Vagina (tissue), 2 donors: ENCODE measurements around the gene PNLIPRP2. TPM values are rescaled to one million over a fixed set of nuclear protein-coding genes. Genes with fewer than 3 reads are reported as not detected.

Experiments used
- DNase-seq, 2 donors: peaks; one replicate each; pipeline ENCODE4 v3.0.0-alpha.2; 2017; ENCODE audit errors: extremely low spot score in 2 of 2
- H3K27ac ChIP-seq: fragments of 200-600 bp; sonication (generic); one replicate; pipeline ENCODE4 v1.5.1; 2019
- H3K27me3 ChIP-seq: fragments of 200-600 bp; sonication (generic); one replicate; pipeline ENCODE4 v1.5.1; 2019
- H3K36me3 ChIP-seq, 2 donors: fragments of 200-600 bp; sonication (generic); one replicate each; pipeline ENCODE4 v1.5.1; 2017 to 2019
- H3K4me1 ChIP-seq: fragments of 200-600 bp; sonication (generic); one replicate; pipeline ENCODE4 v1.5.1; 2019
- H3K4me3 ChIP-seq, 2 donors: fragments of 200-600 bp; sonication (generic); 1 replicate in 1 of 2; 2 replicates in 1 of 2; pipeline ENCODE4 v1.5.1; 2016 to 2019
- H3K9me3 ChIP-seq: fragments of 200-600 bp; sonication (generic); one replicate; pipeline ENCODE4 v1.5.1; 2019
- POLR2A ChIP-seq, 2 donors: fragments of 450-650 bp; IDR thresholded peaks; one replicate each; pipeline ENCODE4 v1.6.1; 2017; ENCODE audit warnings: antibody characterized with exemption in 2 of 2, mild to moderate bottlenecking in 2 of 2, moderate library complexity in 2 of 2
- POLR2AphosphoS5 ChIP-seq, 2 donors: sonication (generic); formaldehyde crosslinking; IDR thresholded peaks; one replicate each; pipeline ENCODE4 v1.9.0; 2017; ENCODE audit warnings: antibody characterized with exemption in 2 of 2, mild to moderate bottlenecking in 2 of 2, low read depth in 1 of 2; ENCODE audit not compliant: insufficient read depth in 1 of 2
- intact Hi-C: fragments of 100-400 bp; cut with DNase I; formaldehyde crosslinking; loops from one replicate; pipeline ENCODE4 v1.15.1; 2023
- total RNA-seq: library from RNA; depleted of rRNA; stranded (reverse); fragments of >200 nt; gene quantifications from one replicate; pipeline ENCODE4 v1.2.3, GENCODE V29; 2016
- TF ChIP-seq, protein P1 (sequence below), 3 experiments: fragments of 450-650 bp in 2 of 3; fragments of 200-600 bp in 1 of 3; sonication (generic) in 1 of 3; IDR thresholded peaks; one replicate each; pipeline ENCODE4 v1.5.1; 2017 to 2019; ENCODE audit warnings: antibody characterized with exemption in 3 of 3, mild to moderate bottlenecking in 2 of 3, moderate library complexity in 2 of 3

PNLIPRP2 gene
- total RNA-seq, 1 donor from 2014 or later: not detected

DNA sequence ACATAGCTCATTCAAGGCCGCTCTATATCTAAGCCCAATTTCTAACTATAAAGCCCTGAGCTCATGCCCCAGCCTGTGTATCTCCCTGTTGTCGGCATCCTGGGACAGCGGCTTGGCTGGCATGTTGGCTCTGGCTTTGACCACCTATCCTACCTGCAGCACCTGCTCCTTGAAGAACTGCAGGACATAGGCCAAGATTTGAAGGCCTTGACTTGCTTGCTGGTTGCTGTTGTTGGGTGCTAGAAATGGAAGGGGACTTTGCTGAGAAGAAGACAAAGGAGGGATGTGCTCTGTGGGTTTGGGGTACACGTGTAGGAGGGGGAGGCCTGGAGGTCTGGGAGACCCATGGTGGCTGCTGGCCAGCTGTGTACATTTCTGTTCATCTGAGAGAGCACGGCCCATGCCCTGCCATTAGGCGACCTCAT is 11.1 kb downstream of the PNLIPRP2 start:
- Histone ChIP-seq H3K9me3 (no peaks in the 10 kb centered on the region), H3K36me3 (no peaks in the 10 kb centered on the region), H3K27me3 (no peaks in the 10 kb centered on the region), H3K4me3 (no peak overlapping the region), H3K27ac (no peak overlapping the region), H3K4me1 (no peaks in the 10 kb centered on the region)
- intact Hi-C loops: no loop called here
- no peak for DNase-seq
- TF ChIP-seq POLR2A (IDR thresholded peaks at IDR 0.05) (no peak), POLR2AphosphoS5 (IDR thresholded peaks at IDR 0.05; ENCODE audit: insufficient read depth in 1 of 2, low read depth in 1 of 2) (no peak)
- TF ChIP-seq, protein P1, sequence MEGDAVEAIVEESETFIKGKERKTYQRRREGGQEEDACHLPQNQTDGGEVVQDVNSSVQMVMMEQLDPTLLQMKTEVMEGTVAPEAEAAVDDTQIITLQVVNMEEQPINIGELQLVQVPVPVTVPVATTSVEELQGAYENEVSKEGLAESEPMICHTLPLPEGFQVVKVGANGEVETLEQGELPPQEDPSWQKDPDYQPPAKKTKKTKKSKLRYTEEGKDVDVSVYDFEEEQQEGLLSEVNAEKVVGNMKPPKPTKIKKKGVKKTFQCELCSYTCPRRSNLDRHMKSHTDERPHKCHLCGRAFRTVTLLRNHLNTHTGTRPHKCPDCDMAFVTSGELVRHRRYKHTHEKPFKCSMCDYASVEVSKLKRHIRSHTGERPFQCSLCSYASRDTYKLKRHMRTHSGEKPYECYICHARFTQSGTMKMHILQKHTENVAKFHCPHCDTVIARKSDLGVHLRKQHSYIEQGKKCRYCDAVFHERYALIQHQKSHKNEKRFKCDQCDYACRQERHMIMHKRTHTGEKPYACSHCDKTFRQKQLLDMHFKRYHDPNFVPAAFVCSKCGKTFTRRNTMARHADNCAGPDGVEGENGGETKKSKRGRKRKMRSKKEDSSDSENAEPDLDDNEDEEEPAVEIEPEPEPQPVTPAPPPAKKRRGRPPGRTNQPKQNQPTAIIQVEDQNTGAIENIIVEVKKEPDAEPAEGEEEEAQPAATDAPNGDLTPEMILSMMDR (IDR thresholded peaks at IDR 0.05): no peak

DNA sequence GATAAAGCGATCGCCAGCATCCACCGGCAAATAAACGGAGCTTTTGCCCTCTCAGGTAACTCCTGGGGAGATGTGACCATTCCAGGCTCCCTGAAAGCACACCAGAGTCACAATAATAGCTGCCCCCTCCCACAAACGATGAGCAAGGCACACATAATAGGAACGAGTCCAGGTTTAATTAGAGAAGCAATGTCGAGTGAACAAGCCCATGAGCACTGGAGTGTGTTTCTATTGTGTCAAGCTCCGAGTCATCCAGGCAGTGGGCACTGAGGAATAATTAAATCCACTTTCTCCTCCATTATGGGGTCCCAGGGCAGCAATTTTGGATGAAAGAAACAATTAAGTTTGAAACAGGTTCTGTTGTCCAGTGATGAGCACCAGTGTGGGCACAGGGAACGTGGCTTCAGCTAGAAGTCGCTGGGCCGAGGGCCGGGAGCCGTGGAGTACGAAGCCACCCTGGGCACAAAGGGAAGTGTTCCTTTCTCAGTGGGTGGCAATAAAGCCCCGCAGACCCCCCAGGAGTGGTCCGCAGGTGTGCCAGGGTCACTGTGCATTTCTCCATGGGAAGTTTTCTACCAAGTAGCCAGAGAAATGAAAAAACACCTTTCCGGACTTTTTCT is 12.0 kb downstream of the PNLIPRP2 start:
- no peak for DNase-seq
- H3K9me3 ChIP-seq: no peaks in the 10 kb centered on the region
- intact Hi-C loops: no loop called here
- no peaks in the 10 kb centered on the region for H3K4me1 ChIP-seq
- no peaks in the 10 kb centered on the region for H3K27me3 ChIP-seq
- no peak overlapping the region for H3K4me3 ChIP-seq
- H3K36me3 ChIP-seq: no peaks in the 10 kb centered on the region
- no peak overlapping the region for H3K27ac ChIP-seq
- TF ChIP-seq, protein P1 (IDR thresholded peaks at IDR 0.05): no peak
- TF ChIP-seq POLR2AphosphoS5 (IDR thresholded peaks at IDR 0.05; ENCODE audit: insufficient read depth in 1 of 2, low read depth in 1 of 2): no peak
- TF ChIP-seq POLR2A (IDR thresholded peaks at IDR 0.05): no peak

DNA sequence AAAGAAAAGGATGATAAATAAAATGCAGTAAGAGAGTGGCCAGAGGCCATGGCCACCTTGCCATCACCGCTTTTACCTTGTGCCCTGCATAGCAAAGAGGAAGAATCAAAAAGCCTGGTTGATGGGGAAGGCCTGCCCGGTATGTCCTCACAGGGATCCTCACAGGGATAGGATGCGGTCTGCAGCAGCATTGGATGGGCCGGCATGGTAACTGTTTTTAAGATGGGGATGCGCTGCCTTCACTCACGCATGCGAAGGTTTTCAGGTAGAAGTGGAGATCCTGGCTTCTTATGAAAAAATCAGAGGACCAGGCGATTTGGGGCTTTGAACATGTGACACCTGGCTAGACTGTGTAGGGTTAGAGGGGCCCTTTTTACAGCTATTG is 12.5 kb downstream of the PNLIPRP2 start:
- intact Hi-C loops: no loop called here
- DNase-seq: no peak
- Histone ChIP-seq H3K27me3 (no peaks in the 10 kb centered on the region), H3K9me3 (no peaks in the 10 kb centered on the region), H3K36me3 (no peaks in the 10 kb centered on the region), H3K27ac (no peak overlapping the region), H3K4me1 (no peaks in the 10 kb centered on the region), H3K4me3 (no peak overlapping the region)
- TF ChIP-seq, protein P1 (IDR thresholded peaks at IDR 0.05): no peak
- TF ChIP-seq POLR2AphosphoS5 (IDR thresholded peaks at IDR 0.05; ENCODE audit: insufficient read depth in 1 of 2, low read depth in 1 of 2) (no peak), POLR2A (IDR thresholded peaks at IDR 0.05) (no peak)

DNA sequence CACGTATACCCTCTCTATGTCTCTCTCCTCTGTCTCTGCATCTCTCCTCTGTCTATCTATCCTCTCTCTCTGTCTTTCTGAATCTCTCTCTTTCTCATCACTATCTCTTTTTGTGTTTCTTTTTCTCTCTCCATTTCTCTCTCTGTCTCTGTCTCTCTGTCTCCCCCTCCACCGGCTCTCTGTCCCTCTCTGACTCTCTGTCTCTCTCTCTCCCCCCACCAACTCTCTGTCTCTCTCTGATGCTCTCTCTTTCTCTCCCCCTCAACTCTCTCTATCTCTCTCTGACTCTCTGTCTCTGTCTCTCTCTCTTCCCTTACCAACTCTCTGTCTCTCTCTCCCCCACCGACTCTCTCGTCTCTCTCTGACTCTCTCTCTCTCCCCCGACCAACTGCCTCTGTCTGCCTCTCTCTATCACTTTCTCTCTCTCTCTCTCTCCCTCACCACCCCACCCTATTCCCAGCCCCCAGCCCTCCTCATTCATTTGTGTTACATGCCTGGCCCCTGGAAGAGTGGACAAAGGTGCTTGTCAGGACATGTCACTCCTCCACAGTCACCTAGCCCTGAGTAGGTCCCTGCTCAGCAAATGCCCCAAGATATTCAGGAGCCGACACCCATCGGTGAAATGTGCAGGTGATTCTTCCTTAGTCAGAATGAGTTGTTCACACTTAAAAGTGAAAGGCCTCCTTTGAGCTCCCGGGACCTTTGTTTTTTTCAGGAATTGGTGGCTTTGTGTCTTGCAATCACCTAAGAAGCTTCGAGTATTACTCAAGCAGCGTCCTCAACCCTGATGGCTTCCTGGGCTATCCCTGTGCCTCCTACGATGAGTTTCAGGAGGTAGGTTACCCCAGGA is 13.6 kb downstream of the PNLIPRP2 start:
- Histone ChIP-seq H3K9me3 (no peaks in the 10 kb centered on the region), H3K27ac (no peak overlapping the region), H3K4me3 (no peak overlapping the region), H3K4me1 (no peaks in the 10 kb centered on the region), H3K27me3 (no peaks in the 10 kb centered on the region), H3K36me3 (no peaks in the 10 kb centered on the region)
- DNase-seq: no peak
- TF ChIP-seq POLR2AphosphoS5 (IDR thresholded peaks at IDR 0.05; ENCODE audit: insufficient read depth in 1 of 2, low read depth in 1 of 2) (no peak), POLR2A (IDR thresholded peaks at IDR 0.05) (no peak)
- TF ChIP-seq, protein P1 (IDR thresholded peaks at IDR 0.05): no peak
- intact Hi-C loops: no loop called here

DNA sequence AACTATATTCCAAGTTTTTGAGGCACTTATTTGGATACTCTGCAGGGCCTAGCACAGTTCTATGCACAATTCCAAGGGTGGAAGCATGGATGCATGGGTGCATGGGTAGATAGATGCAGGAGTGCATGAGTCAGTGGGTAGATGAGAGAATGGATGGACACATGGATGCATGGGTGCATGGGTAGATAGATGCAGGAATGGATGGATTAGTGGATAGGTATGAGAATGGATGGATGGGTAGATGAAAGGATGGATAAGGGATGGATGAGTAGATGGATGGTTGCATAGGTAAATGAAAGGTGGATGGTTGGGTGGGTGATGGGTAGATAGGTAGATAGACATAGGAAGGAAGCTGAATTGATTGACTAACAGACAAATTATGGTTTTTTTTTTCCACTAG is 15.6 kb downstream of the PNLIPRP2 start:
- no peaks in the 10 kb centered on the region for H3K36me3 ChIP-seq
- H3K4me1 ChIP-seq: no peaks in the 10 kb centered on the region
- intact Hi-C loops: no loop called here
- no peaks in the 10 kb centered on the region for H3K27me3 ChIP-seq
- no peak for DNase-seq
- no peak overlapping the region for H3K4me3 ChIP-seq
- no peak overlapping the region for H3K27ac ChIP-seq
- H3K9me3 ChIP-seq: no peaks in the 10 kb centered on the region
- TF ChIP-seq POLR2A (IDR thresholded peaks at IDR 0.05) (no peak), POLR2AphosphoS5 (IDR thresholded peaks at IDR 0.05; ENCODE audit: insufficient read depth in 1 of 2, low read depth in 1 of 2) (no peak)
- TF ChIP-seq, protein P1 (IDR thresholded peaks at IDR 0.05): no peak
